Activated CD8-positive, alpha-beta T cell treated with anti-CD3 and anti-CD28 coated beads for 36 hours (primary cell): ENCODE data around the gene TSPAN12. TPM values are rescaled to one million over a fixed set of nuclear protein-coding genes. Genes with fewer than 3 reads are reported as not detected.

Experiments
- ATAC-seq: fragments of 200-7000 bp; cut with Tn5 transposase; one replicate; pipeline ENCODE4 v1.10.0; 2021; ENCODE audit warnings: mild to moderate bottlenecking, moderate library complexity
- CTCF ChIA-PET: fragments of 350-600 bp; sonication (Branson Sonifier 250); formaldehyde crosslinking; loops from one replicate; lab custom pipeline; 2021; ENCODE audit warnings: antibody characterized with exemption; lab: Charles Lee
- POLR2A ChIA-PET: fragments of 350-600 bp; sonication (Branson Sonifier 250); formaldehyde crosslinking; loops from one replicate; lab custom pipeline; 2021; ENCODE audit warnings: antibody characterized with exemption; lab: Charles Lee
- DNase-seq: peaks from one replicate; pipeline ENCODE4 v3.0.0-alpha.2; 2020
- H3K27ac Mint-ChIP-seq: one replicate; pipeline ENCODE4 v1.8.0; 2021; ENCODE audit warnings: mild to moderate bottlenecking, mixed read lengths
- H3K27me3 Mint-ChIP-seq: one replicate; pipeline ENCODE4 v1.8.0; 2021; ENCODE audit warnings: mixed read lengths
- H3K36me3 Mint-ChIP-seq: one replicate; pipeline ENCODE4 v1.8.0; 2021; ENCODE audit warnings: low read depth, mixed read lengths
- H3K4me1 Mint-ChIP-seq: one replicate; pipeline ENCODE4 v1.8.0; 2021; ENCODE audit warnings: low read depth, mixed read lengths
- H3K4me3 Mint-ChIP-seq: one replicate; pipeline ENCODE4 v1.8.0; 2021; ENCODE audit warnings: mild to moderate bottlenecking, moderate library complexity, mixed read lengths
- H3K9me3 Mint-ChIP-seq: one replicate; pipeline ENCODE4 v1.8.0; 2021; ENCODE audit warnings: mixed read lengths
- CTCF ChIP-seq: fragments of 200-600 bp; IDR thresholded peaks from one replicate; pipeline ENCODE4 v1.8.0; 2022; ENCODE audit warnings: antibody characterized with exemption, mild to moderate bottlenecking
- intact Hi-C: fragments of 100-400 bp; cut with micrococcal nuclease; formaldehyde crosslinking; loops from one replicate; pipeline ENCODE4 v1.10.0; 2022
- total RNA-seq, 2 experiments: library from RNA; stranded (reverse); gene quantifications; one replicate each; pipeline ENCODE4 v1.2.3, GENCODE V29; 2021

TSPAN12 gene
- total RNA-seq, 2 experiments from 2014 or later, result not detected

- Mint-ChIP-seq H3K9me3 (no peaks in the 10 kb centered on the region), H3K4me1 (no peaks in the 10 kb centered on the region), H3K27me3 (no peaks in the 10 kb centered on the region), H3K36me3 (no peaks in the 10 kb centered on the region), H3K4me3 (no peak overlapping the region), H3K27ac (no peak overlapping the region)
- intact Hi-C loops, result no loop called here
- no peak for ATAC-seq
- no peak for TF ChIP-seq CTCF
- CTCF ChIA-PET, result interaction anchor here (0.7 kb wide), 1 partner anchor 17 kb away, joined by 3 read pairs; no protein-coding TSS in a partner anchor
- POLR2A ChIA-PET, result no interaction called here
- DNase-seq, result no peak
These were observed 82.2 kb downstream of the TSPAN12 start for GRCh38 chr7:120775755-120776154.

- peaks cover 2% of the 10 kb centered on the region for H3K27me3 Mint-ChIP-seq
These were observed 83.5 kb downstream of the TSPAN12 start for GRCh38 chr7:120774481-120774880.

GRCh38 chr7:120770206-120770605 is 87.7 kb downstream of the TSPAN12 start:
- Mint-ChIP-seq H3K4me3 (no peak overlapping the region), H3K4me1 (no peaks in the 10 kb centered on the region), H3K27me3 (peaks cover 2% of the 10 kb centered on the region), H3K27ac (no peak overlapping the region), H3K36me3 (no peaks in the 10 kb centered on the region), H3K9me3 (no peaks in the 10 kb centered on the region)
- no peak for DNase-seq
- ATAC-seq, result no peak
- POLR2A ChIA-PET, result no interaction called here
- no peak for TF ChIP-seq CTCF
- intact Hi-C loops, result no loop called here
- CTCF ChIA-PET, result no interaction called here

More at GRCh38 chr7:120774481-120774880, 83.5 kb downstream of the TSPAN12 start:
- H3K36me3 Mint-ChIP-seq, result no peaks in the 10 kb centered on the region
- ATAC-seq (no peak), DNase-seq (no peak)
- no peaks in the 10 kb centered on the region for H3K4me1 Mint-ChIP-seq
- ChIA-PET POLR2A (no interaction called here), CTCF (interaction anchor here (0.6 kb wide), 1 partner anchor 296 kb away, joined by 3 read pairs; no protein-coding TSS in a partner anchor)
- intact Hi-C loops, result no loop called here
- no peak overlapping the region for H3K4me3 Mint-ChIP-seq
- no peak for TF ChIP-seq CTCF
- no peaks in the 10 kb centered on the region for H3K9me3 Mint-ChIP-seq
- no peak overlapping the region for H3K27ac Mint-ChIP-seq

- no peak for TF ChIP-seq CTCF
- POLR2A ChIA-PET, result no interaction called here
- DNase-seq (no peak), ATAC-seq (no peak)
- Mint-ChIP-seq H3K27me3 (peaks cover 6% of the 10 kb centered on the region), H3K36me3 (no peaks in the 10 kb centered on the region), H3K27ac (no peak overlapping the region), H3K4me3 (no peak overlapping the region), H3K4me1 (no peaks in the 10 kb centered on the region), H3K9me3 (no peaks in the 10 kb centered on the region)
- intact Hi-C loops, result no loop called here
- CTCF ChIA-PET, result no interaction called here
These were observed 97.1 kb downstream of the TSPAN12 start for GRCh38 chr7:120760851-120761250.

GRCh38 chr7:120760050-120760449 is 97.9 kb downstream of the TSPAN12 start:
- Mint-ChIP-seq H3K4me1 (no peaks in the 10 kb centered on the region), H3K4me3 (no peak overlapping the region), H3K36me3 (no peaks in the 10 kb centered on the region), H3K27ac (no peak overlapping the region), H3K27me3 (peaks cover 6% of the 10 kb centered on the region), H3K9me3 (no peaks in the 10 kb centered on the region)
- no peak for ATAC-seq
- CTCF ChIA-PET, result no interaction called here
- intact Hi-C loops, result no loop called here
- POLR2A ChIA-PET, result no interaction called here
- no peak for TF ChIP-seq CTCF
- DNase-seq, result no peak
